MG63 (cell line): Measurements from ENCODE around the gene FSD1. TPM values are rescaled to one million over a fixed set of nuclear protein-coding genes. Genes with fewer than 3 reads are reported as not detected.
"Not testable (repeated sequence)": the region's sequence is repeated elsewhere in the genome, so short reads cannot be mapped to it uniquely, and the experiment has no call there.

Source experiments
- DNase-seq: peaks from one replicate; pipeline ENCODE4 v3.0.0-alpha.2; 2020
- H3K27me3 ChIP-seq: fragments of 250-450 bp; sonication (Bioruptor Pico); 2 replicates; pipeline ENCODE4 v1.5.1; 2020; ENCODE audit warnings: mild to moderate bottlenecking, moderate library complexity
- H3K36me3 ChIP-seq: fragments of 250-450 bp; sonication (Bioruptor Pico); 2 replicates; pipeline ENCODE4 v1.5.1; 2020; ENCODE audit warnings: mild to moderate bottlenecking, moderate library complexity
- H3K4me3 ChIP-seq: fragments of 250-450 bp; sonication (Bioruptor Pico); 2 replicates; pipeline ENCODE4 v1.5.1; 2020; ENCODE audit warnings: mild to moderate bottlenecking, moderate library complexity
- H3K9me3 ChIP-seq: fragments of 250-450 bp; sonication (Bioruptor Pico); 2 replicates; pipeline ENCODE4 v1.5.1; 2020; ENCODE audit warnings: mild to moderate bottlenecking, moderate library complexity
- total RNA-seq: library from RNA; depleted of rRNA; stranded (reverse); fragments of >200 nt; shearing (Covaris generic); gene quantifications from 2 replicates; pipeline ENCODE4 v1.2.3, GENCODE V29; 2014; ENCODE audit warnings: low replicate concordance; rRNA removed

Gene FSD1
- total RNA-seq, result not detected in 2 replicates

DNA sequence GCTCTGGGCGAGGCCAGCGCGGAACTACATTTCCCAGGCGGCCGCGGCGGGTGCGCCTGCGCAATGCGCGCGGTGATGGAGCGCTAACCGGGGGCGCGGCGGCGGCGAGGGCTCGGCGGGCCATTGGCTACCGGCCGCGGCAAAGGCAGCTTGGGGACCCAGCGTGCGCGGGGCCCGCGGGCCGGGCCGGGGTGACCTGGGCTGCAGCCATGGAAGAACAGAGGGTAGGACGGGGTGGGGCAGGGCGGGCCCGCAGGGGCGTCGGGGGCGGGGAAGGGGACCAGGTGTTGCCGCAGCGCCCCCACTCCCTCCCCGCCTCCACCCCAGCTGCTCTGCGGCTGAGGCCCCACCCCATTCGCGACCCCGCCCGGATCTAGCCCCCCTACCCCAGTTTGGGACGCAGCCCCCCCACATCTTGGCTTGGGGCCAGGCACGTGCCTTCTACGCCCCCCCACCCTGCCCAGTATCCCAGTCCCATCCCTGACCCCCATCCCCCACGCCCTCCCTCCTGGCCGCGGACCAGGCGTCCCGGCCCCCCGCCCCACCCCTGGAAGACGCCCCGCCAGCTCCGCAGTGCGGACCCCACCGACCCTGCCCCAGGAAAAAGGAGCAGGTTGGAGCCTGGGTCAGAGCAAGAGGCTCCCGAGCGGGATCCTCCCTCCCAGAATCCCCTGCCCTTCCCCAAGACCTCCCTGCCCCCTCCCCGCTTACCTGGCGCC, at the start of gene FSD1:
Gene FSD1, plus strand, starts transcription at position 61 of the 719 bp plus-strand sequence. Its CDS starts 149 bp downstream, at position 210.
- no peak for DNase-seq
- Histone ChIP-seq H3K36me3 (no peaks in the 10 kb centered on the region), H3K4me3 (no peak within 1 kb of the TSS), H3K27me3 (no peaks in the 10 kb centered on the region), H3K9me3 (no peaks in the 10 kb centered on the region)

GRCh38 chr19:4256563-4256962, 47.8 kb upstream of the FSD1 start:
- DNase-seq, result no peak
- Histone ChIP-seq H3K27me3 (no peaks in the 10 kb centered on the region), H3K4me3 (no peak overlapping the region), H3K9me3 (no peaks in the 10 kb centered on the region), H3K36me3 (peaks cover 14% of the 10 kb centered on the region)

- no peak overlapping the region for H3K4me3 ChIP-seq
- no peaks in the 10 kb centered on the region for H3K9me3 ChIP-seq
- DNase-seq, result no peak
- no peaks in the 10 kb centered on the region for H3K27me3 ChIP-seq
- H3K36me3 ChIP-seq, result peaks cover 14% of the 10 kb centered on the region
These were observed 47.4 kb upstream of the FSD1 start for GRCh38 chr19:4257025-4257424.

GRCh38 chr19:4258181-4258580, 46.2 kb upstream of the FSD1 start:
- Histone ChIP-seq H3K27me3 (no peaks in the 10 kb centered on the region), H3K36me3 (peaks cover 11% of the 10 kb centered on the region), H3K9me3 (no peaks in the 10 kb centered on the region), H3K4me3 (no peak overlapping the region)
- DNase-seq, result no peak

GRCh38 chr19:4260613-4261191, 43.7 kb upstream of the FSD1 start:
- DNase-seq, result no peak
- no peak overlapping the region for H3K4me3 ChIP-seq
- H3K9me3 ChIP-seq, result no peaks in the 10 kb centered on the region
- H3K36me3 ChIP-seq, result peaks cover 8% of the 10 kb centered on the region
- no peaks in the 10 kb centered on the region for H3K27me3 ChIP-seq

- no peak for DNase-seq
- Histone ChIP-seq H3K36me3 (no peaks in the 10 kb centered on the region), H3K4me3 (no peak overlapping the region), H3K27me3 (no peaks in the 10 kb centered on the region), H3K9me3 (no peaks in the 10 kb centered on the region)
These were observed 39.6 kb upstream of the FSD1 start for GRCh38 chr19:4264812-4265211.

DNA sequence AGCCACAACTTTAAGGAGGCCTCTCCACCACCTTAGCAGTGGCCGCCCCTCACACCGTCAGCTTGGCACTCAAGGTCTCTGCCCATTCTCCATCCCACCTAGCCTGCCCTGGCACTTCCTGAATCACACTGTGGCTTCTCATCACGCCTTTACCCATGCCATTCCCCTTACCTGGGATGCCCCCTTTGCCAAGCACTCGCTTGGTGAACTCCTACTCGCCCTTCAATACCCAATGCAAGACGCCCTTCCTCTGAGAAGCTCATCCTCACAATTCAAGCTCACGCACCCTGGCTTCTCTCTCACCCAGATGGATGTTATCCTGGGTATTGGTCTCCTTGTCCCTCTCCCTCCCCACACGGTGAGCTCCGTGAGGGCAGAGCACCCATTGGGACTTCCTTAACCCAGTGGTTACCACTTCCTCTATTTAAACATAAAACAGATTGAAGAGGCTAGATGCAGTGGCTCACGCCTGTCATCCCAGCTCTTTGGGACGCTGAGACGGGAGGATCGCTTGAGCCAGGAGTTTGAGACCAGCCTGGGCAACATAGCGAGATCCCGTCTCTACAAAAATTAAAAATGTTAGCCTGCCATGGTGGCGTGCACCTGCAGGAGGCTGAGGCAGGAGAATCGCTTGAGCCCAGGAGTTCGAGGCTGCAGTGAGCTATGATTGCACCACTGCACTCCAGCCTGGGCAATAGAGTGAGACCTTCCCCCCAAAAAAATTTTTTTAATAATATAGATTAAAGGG, 38.0 kb upstream of the FSD1 start:
- Histone ChIP-seq H3K27me3 (no peaks in the 10 kb centered on the region), H3K9me3 (no peaks in the 10 kb centered on the region), H3K4me3 (no peak overlapping the region), H3K36me3 (no peaks in the 10 kb centered on the region; the same call in 1 of the 2 replicates)
- no peak for DNase-seq

DNA sequence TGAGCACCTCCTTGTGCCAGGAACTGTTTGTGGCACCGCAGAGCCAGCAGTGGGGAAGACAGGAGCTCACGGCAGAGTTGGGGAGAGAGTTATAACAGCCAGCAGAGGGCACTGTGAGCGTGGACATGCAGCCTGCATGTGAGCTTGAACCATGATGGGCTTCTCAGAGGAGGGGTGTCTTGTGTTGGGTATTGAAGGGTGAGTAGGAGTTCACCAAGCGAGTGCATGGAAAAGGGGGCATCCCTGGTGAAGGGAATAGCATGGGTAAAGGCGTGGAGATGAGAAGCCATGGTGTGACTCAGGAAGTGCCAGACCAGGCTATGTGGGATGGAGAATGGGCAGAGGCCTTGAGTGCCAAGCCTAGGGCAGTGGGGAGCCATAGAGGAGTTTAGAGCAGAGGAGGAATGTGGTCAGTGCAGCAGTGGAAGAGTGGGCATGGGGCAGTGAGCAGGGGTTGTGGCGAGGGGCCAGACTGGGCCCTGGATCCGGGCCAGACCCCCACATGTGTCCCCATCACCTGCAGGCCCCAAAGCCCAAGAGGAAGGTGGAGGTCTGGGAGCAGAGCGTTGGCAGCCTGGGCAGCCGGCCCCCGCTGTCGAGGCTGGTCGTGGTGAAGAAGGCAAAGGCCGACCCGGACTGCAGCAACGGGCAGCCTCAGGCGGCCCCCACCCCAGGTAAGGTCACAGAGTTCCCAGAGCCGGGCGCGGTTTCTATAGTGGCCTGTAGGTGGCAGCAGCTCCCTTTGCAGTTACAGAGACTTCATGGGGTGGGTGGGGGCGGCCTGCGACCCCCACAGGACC, 37.1 kb upstream of the FSD1 start:
- DNase-seq, result peak; percentile 16
- Histone ChIP-seq H3K9me3 (no peaks in the 10 kb centered on the region), H3K36me3 (no peaks in the 10 kb centered on the region; the same call in 1 of the 2 replicates), H3K27me3 (no peaks in the 10 kb centered on the region), H3K4me3 (no peak overlapping the region)

GRCh38 chr19:4267901-4268815, 36.2 kb upstream of the FSD1 start:
- no peaks in the 10 kb centered on the region for H3K9me3 ChIP-seq
- DNase-seq, result no peak
- H3K4me3 ChIP-seq, result no peak overlapping the region
- no peaks in the 10 kb centered on the region for H3K27me3 ChIP-seq
- H3K36me3 ChIP-seq, result no peaks in the 10 kb centered on the region; the same call in 1 of the 2 replicates

DNA sequence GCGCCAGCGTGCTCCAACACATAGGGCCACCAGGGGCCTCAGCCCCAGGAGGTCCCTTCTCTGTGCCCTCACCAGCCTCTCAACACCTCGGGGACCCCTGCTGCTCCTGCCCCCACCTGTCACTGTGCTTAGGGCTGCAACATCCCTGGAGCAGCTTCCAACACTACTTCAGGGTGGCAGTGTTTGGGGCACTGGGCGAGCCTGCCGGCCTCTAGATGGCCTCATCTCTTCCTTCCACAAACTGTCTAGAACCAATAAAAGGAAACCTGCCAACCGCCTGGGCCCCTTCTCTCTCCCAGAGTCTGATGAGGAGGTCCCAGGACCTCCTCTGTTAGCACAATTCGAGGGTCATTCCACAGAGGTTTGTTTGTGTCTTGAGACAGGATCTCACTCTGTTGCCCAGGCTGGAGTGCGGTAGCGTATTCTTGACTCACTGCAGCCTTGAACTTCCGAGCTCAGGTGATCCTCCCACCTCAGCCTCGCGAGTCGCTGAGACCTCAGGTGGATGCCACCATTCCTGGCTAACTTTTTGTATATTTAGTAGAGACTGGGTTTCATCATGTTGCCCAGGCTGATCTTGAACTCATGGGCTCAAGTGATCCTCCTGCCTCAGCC, 35.5 kb upstream of the FSD1 start:
- Histone ChIP-seq H3K4me3 (no peak overlapping the region), H3K36me3 (no peaks in the 10 kb centered on the region; the same call in 1 of the 2 replicates), H3K9me3 (no peaks in the 10 kb centered on the region), H3K27me3 (no peaks in the 10 kb centered on the region)
- no peak for DNase-seq

GRCh38 chr19:4272894-4273293, 31.5 kb upstream of the FSD1 start:
- H3K4me3 ChIP-seq, result no peak overlapping the region
- H3K36me3 ChIP-seq, result no peaks in the 10 kb centered on the region; the same call in 1 of the 2 replicates
- no peaks in the 10 kb centered on the region for H3K9me3 ChIP-seq
- no peak for DNase-seq
- H3K27me3 ChIP-seq, result no peaks in the 10 kb centered on the region

GRCh38 chr19:4274321-4274686, 30.1 kb upstream of the FSD1 start:
- H3K4me3 ChIP-seq, H3K36me3 ChIP-seq, H3K9me3 ChIP-seq, H3K27me3 ChIP-seq, DNase-seq: not testable (repeated sequence)

DNA sequence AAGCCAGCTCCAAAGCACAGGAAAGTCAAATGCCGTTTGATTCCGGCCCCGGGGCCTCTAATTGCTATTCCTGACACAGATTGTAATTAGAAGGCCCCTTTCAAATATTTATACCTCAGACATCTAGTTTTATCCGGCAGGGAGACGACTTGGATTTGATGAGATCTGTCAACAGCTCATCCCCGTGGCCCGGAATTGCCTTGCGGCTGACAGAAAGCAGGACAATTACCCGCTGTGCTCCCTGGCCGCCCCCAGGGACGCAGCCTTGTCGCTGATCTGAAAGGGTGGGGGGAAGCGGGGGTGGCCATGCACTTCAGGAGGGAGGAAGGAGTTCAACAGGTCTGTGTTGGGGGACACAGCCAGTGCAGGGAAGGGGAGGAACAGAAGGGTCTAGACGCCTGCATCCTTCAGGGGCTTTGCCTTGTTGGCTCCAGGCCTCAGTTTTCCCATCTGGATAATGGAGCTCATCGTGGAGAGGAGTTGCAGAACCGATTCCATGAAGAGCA, 27.2 kb upstream of the FSD1 start:
- no peak for DNase-seq
- Histone ChIP-seq H3K9me3 (no peaks in the 10 kb centered on the region), H3K27me3 (peaks cover 21% of the 10 kb centered on the region), H3K4me3 (no peak overlapping the region), H3K36me3 (no peaks in the 10 kb centered on the region)

DNA sequence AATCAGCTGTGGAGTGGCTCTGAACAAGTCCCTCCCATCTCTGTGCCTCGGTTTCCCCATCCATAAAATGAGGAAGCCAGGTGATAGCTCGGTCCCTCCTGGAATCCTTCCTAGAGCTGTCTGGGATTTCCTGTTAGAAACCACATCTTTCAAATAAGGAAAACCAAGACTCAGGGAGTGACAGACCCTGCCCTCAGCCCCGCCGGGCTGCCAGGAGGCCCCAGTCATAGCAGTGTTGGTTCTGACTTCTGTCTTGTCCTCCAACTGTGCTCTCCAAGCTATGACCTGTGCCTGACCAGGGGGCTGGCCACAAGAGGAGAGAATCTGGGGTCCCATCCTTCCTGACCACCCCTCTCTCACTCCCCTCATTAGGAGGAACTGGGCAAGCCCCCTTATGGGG, 26.4 kb upstream of the FSD1 start:
- H3K36me3 ChIP-seq, result no peaks in the 10 kb centered on the region
- H3K9me3 ChIP-seq, result no peaks in the 10 kb centered on the region
- H3K4me3 ChIP-seq, result no peak overlapping the region
- no peak for DNase-seq
- peaks cover 26% of the 10 kb centered on the region for H3K27me3 ChIP-seq
